CD4-positive, CD25-positive, alpha-beta regulatory T cell (primary cell): ENCODE results near the gene ARCN1. TPM values are rescaled to one million over a fixed set of nuclear protein-coding genes. Genes with fewer than 3 reads are reported as not detected.
"Not testable (repeated sequence)": the region's sequence is repeated elsewhere in the genome, so short reads cannot be mapped to it uniquely, and the experiment has no call there.

Experiments
- ATAC-seq, 2 donors: fragments of 150-1000 bp; cut with Tn5 transposase; one replicate each; pipeline ENCODE4 v1.10.0; 2021; ENCODE audit warnings: low read depth in 2 of 2, moderate number of reproducible peaks in 2 of 2, moderate library complexity in 1 of 2
- DNase-seq, 3 donors: peaks; one replicate each; pipeline versions ENCODE4 v3.0.0 to v3.0.0-alpha.2; 2012 to 2022; ENCODE audit warnings: mixed read lengths in 1 of 3
- H3K27ac ChIP-seq: one replicate; pipeline ENCODE4 v1.7.0; 2013; ENCODE audit warnings: mild to moderate bottlenecking, low read length; ENCODE audit not compliant: insufficient read depth, poor library complexity, severe bottlenecking
- H3K27me3 ChIP-seq: one replicate; pipeline ENCODE4 v1.7.0; 2013; ENCODE audit warnings: low read length; ENCODE audit not compliant: control insufficient read depth, insufficient read depth
- H3K36me3 ChIP-seq: one replicate; pipeline ENCODE4 v1.7.0; 2013; ENCODE audit warnings: mild to moderate bottlenecking, low read length, moderate library complexity; ENCODE audit not compliant: control insufficient read depth, insufficient read depth
- H3K4me1 ChIP-seq: 2 replicates; pipeline ENCODE4 v1.7.0; 2013; ENCODE audit warnings: mild to moderate bottlenecking, low read length; ENCODE audit not compliant: insufficient read depth, control insufficient read depth, poor library complexity, severe bottlenecking
- H3K4me3 ChIP-seq: one replicate; pipeline ENCODE4 v1.7.0; 2013; ENCODE audit warnings: low read depth, mild to moderate bottlenecking, low read length, moderate library complexity
- H3K9me3 ChIP-seq, 2 experiments: 1 replicate in 1 of 2; 2 replicates in 1 of 2; pipeline ENCODE4 v1.7.0; 2013; ENCODE audit warnings: low read length in 2 of 2, mild to moderate bottlenecking in 1 of 2, moderate library complexity in 1 of 2; ENCODE audit not compliant: control insufficient read depth in 2 of 2
- H3K27ac Mint-ChIP-seq, 3 donors: one replicate each; pipeline ENCODE4 v1.8.0; 2020 to 2022; ENCODE audit warnings: mild to moderate bottlenecking in 3 of 3, mixed read lengths in 3 of 3, moderate library complexity in 2 of 3
- H3K27me3 Mint-ChIP-seq: one replicate; pipeline ENCODE4 v1.8.0; 2022; ENCODE audit warnings: mild to moderate bottlenecking, mixed read lengths
- H3K36me3 Mint-ChIP-seq: one replicate; pipeline ENCODE4 v1.8.0; 2020; ENCODE audit warnings: mixed read lengths
- H3K4me1 Mint-ChIP-seq, 4 donors: one replicate each; pipeline ENCODE4 v1.8.0; 2020 to 2022; ENCODE audit warnings: mixed read lengths in 4 of 4, mild to moderate bottlenecking in 1 of 4
- H3K4me3 Mint-ChIP-seq, 4 donors: one replicate each; pipeline ENCODE4 v1.8.0; 2020 to 2022; ENCODE audit warnings: mild to moderate bottlenecking in 4 of 4, mixed read lengths in 4 of 4, moderate library complexity in 3 of 4
- H3K9me3 Mint-ChIP-seq, 7 donors: one replicate each; pipeline ENCODE4 v1.8.0; 2020 to 2022; ENCODE audit warnings: mixed read lengths in 7 of 7, mild to moderate bottlenecking in 3 of 7, moderate library complexity in 2 of 7
- polyA plus RNA-seq, 4 donors: library from polyadenylated mRNA; unstranded; fragments of 300-500 nt; fragmentation: Illumina TruSeq; gene quantifications; one replicate each; pipeline ENCODE4 v1.2.3, GENCODE V29; 2021
- total RNA-seq: library from RNA; stranded (reverse); gene quantifications from one replicate; pipeline ENCODE4 v1.2.3, GENCODE V29; 2022

The ARCN1 gene
- total and polyA plus RNA-seq, 5 donors from 2014 or later, result 76.6 to 169 (median 149) TPM

DNA sequence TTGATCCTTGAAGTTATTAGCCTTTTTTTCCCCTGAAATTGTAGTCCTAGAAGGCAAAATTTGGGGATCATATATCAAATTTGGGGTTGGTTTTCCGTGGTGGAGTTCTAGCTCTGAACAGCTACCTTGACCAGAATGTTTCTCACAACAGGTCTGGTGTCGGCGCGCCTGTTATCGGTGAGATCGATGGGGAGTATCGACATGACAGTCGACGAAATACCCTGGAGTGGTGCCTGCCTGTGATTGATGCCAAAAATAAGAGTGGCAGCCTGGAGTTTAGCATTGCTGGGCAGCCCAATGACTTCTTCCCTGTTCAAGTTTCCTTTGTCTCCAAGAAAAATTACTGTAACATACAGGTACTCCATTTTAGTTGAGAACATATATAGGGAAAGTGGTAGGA lies 25.3 kb downstream of the ARCN1 start:
- no peak overlapping the region for H3K27ac ChIP-seq
- H3K4me1 ChIP-seq, result no peaks in the 10 kb centered on the region
- no peak overlapping the region for H3K4me3 ChIP-seq
- no peaks in the 10 kb centered on the region for H3K27me3 Mint-ChIP-seq
- no peaks in the 10 kb centered on the region for H3K9me3 ChIP-seq
- DNase-seq (no peak), ATAC-seq (no peak)
- H3K27me3 ChIP-seq, result no peaks in the 10 kb centered on the region
- H3K4me3 Mint-ChIP-seq, result no peak overlapping the region
- peaks cover 8 to 16% (median 12%) of the 10 kb centered on the region in 4 donors for H3K4me1 Mint-ChIP-seq
- peak overlapping the region in 1 of 3 donors; percentile 33 for H3K27ac Mint-ChIP-seq
- H3K36me3 ChIP-seq, result peaks cover 78% of the 10 kb centered on the region
- no peaks in the 10 kb centered on the region for H3K9me3 Mint-ChIP-seq
- H3K36me3 Mint-ChIP-seq, result peaks cover 41% of the 10 kb centered on the region

DNA sequence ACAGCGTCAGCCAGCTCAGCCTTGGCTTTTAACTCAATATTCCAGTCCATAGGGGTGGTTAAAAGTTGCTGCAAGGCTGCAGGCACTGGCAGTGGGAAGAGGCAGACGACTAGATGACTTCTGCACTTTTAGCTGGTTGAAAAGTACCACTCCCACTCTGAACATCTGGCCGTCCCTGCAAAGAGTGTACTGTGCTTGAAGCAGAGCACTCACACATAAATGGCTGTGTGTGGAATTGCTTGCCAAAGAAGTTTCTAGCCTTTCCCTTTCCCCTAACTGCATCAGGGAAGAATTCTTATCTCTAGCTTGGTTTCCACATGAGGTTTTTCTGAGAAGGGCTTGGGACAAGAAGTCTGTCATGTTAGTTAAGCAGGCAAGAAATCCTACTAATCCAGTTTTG lies 30.1 kb downstream of the ARCN1 start:
- H3K9me3 Mint-ChIP-seq, result no peaks in the 10 kb centered on the region
- H3K4me1 Mint-ChIP-seq, result peaks cover 0 to 5% (median 0%) of the 10 kb centered on the region in 4 donors
- H3K27me3 Mint-ChIP-seq, result no peaks in the 10 kb centered on the region
- H3K27ac Mint-ChIP-seq, result peak overlapping the region in 2 of 3 donors; percentile 7 to 33
- Histone ChIP-seq H3K4me1 (no peaks in the 10 kb centered on the region), H3K36me3 (peaks cover 44% of the 10 kb centered on the region), H3K27ac (no peak overlapping the region), H3K27me3 (no peaks in the 10 kb centered on the region), H3K4me3 (no peak overlapping the region), H3K9me3 (no peaks in the 10 kb centered on the region)
- H3K4me3 Mint-ChIP-seq, result no peak overlapping the region
- ATAC-seq, result no peak
- peaks cover 26% of the 10 kb centered on the region for H3K36me3 Mint-ChIP-seq
- DNase-seq, result no peak

DNA sequence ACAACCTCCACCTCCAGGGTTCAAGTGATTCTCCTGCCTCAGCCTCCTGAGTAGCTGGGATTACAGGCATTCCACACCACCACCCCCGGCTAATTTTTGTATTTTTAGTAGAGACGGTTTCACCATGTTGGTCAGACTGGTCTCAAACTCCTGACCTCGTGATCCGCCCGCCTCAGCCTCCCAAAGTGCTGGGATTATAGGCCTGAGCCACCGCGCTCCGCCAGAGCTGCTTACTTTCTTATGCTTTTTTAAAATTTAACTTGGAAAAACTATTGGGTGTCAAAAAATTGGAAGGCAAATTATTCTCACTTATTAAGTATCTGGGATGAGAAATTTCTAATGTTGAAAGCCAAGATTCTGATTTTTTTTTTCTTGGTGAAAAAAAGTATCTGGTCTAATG lies 31.5 kb downstream of the ARCN1 start:
- not testable (repeated sequence) for H3K9me3 Mint-ChIP-seq, DNase-seq, H3K4me3 Mint-ChIP-seq, H3K27me3 Mint-ChIP-seq, H3K27ac ChIP-seq, H3K4me3 ChIP-seq, H3K27me3 ChIP-seq, H3K9me3 ChIP-seq, ATAC-seq, H3K27ac Mint-ChIP-seq
- Mint-ChIP-seq H3K4me1 (peaks cover 0 to 11% (median 3%) of the 10 kb centered on the region in 4 donors), H3K36me3 (peaks cover 20% of the 10 kb centered on the region)
- peaks cover 14% of the 10 kb centered on the region for H3K4me1 ChIP-seq
- H3K36me3 ChIP-seq, result peaks cover 38% of the 10 kb centered on the region

DNA sequence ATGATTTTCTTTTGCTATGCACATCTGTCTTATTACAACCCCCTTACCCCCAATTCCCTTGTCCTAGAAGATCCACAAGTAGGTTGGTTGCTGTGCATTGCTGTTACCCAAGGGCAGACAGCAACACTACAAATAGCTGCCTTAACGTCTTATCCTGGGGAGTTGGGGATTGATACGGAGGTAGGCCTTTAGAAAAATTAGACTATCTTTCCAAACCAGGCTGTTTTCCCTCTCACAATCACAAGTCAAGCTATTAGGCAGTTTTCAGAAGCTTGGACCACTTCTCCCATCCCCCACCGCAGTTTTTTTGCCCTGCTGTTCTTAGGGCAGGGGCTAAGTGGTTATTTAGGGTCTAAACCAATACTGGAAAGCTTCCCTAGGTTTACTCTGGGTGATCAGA lies 32.4 kb downstream of the ARCN1 start:
- peaks cover 30% of the 10 kb centered on the region for H3K36me3 ChIP-seq
- no peak for ATAC-seq
- H3K9me3 ChIP-seq, result no peaks in the 10 kb centered on the region
- H3K9me3 Mint-ChIP-seq, result peaks cover 0 to 1% (median 0%) of the 10 kb centered on the region in 7 donors
- peaks cover 22% of the 10 kb centered on the region for H3K4me1 ChIP-seq
- no peak overlapping the region for H3K27ac ChIP-seq
- peaks cover 0 to 20% (median 11%) of the 10 kb centered on the region in 4 donors for H3K4me1 Mint-ChIP-seq
- H3K27me3 ChIP-seq, result no peaks in the 10 kb centered on the region
- H3K27ac Mint-ChIP-seq, result peak overlapping the region in 1 of 3 donors; percentile 20
- H3K36me3 Mint-ChIP-seq, result peaks cover 20% of the 10 kb centered on the region
- peaks cover 10% of the 10 kb centered on the region for H3K27me3 Mint-ChIP-seq
- no peak overlapping the region for H3K4me3 Mint-ChIP-seq
- H3K4me3 ChIP-seq, result no peak overlapping the region
- no peak for DNase-seq

DNA sequence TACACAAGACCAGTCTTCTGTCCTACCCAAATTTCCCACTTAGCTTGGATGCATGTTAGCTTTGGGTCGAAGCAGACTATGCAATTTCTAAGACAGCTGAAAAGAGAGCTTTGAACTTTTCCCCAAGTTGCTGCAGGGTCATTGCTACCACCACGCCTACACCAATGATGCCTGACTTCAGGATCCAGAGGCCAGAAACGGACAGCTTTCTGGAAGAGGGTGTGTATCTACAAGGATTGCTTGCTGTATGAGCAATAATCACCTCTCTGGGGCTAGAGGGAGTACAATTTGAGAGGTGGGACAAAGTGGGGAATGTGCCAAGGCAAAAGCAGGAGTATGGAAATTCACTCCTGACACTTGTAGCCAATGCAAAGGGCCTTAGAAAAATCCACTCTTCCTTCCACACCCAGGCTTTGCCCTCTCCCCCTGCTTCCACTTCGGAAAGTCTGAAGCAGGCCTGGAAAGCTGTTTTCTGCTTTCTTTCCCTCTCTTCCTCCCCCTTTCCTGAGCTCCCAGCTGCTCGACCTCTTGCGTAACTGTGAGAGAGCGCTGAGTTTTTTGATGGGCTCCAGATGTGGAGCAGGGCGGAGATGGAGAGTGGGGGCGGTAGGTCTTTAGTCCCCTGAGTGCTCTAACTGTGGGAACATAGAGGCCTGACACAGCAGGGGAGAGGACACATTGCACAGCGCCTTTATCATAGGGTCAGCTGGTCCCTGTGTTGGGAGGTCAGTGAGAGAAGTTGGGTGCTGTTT lies 33.1 kb downstream of the ARCN1 start:
- Mint-ChIP-seq H3K27me3 (peaks cover 17% of the 10 kb centered on the region), H3K36me3 (peaks cover 13% of the 10 kb centered on the region), H3K27ac (peak overlapping the region in 1 of 3 donors; percentile 73), H3K4me1 (peaks cover 0 to 25% (median 12%) of the 10 kb centered on the region in 4 donors), H3K9me3 (peaks cover 0 to 1% (median 0%) of the 10 kb centered on the region in 7 donors), H3K4me3 (no peak overlapping the region)
- no peaks in the 10 kb centered on the region for H3K9me3 ChIP-seq
- H3K27ac ChIP-seq, result no peak overlapping the region
- DNase-seq (no peak), ATAC-seq (no peak)
- no peaks in the 10 kb centered on the region for H3K27me3 ChIP-seq
- H3K4me1 ChIP-seq, result peaks cover 29% of the 10 kb centered on the region
- peaks cover 23% of the 10 kb centered on the region for H3K36me3 ChIP-seq
- no peak overlapping the region for H3K4me3 ChIP-seq

DNA sequence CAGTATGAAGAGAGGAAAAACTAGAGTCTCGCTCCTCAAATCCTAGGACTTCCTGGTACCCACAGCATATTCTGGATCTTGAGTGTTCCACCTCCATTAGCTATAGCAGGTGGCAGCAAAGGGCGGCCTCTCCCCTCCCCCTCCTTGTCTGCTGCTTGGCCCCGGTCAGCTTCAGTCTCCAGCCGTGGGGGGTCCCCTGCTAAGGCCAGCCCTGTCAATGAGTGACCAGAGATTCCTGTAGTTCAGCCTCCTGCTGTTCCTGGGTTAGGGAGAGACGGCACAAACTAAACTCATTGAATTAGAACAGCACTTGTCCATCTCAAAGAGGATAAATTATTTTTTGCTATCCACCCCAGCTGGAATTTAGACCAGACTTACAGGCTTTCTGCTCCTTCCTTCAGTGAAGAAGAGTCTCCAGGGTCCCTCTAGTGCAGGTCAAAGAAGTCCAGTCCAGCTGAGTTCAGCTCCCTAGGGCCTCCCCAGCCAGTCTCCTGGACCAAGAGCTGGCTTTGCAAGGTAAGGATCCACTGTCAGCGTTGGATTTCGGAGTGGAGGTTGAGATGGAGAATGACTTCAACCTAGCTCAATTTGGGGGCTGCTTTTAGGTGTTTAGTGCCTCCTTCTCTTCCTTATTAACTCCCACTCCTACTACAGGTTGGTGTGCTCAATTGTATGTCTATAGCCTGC lies 34.1 kb downstream of the ARCN1 start:
- Histone ChIP-seq H3K4me1 (peaks cover 39% of the 10 kb centered on the region), H3K36me3 (peaks cover 15% of the 10 kb centered on the region), H3K27ac (peak overlapping the region; percentile 23), H3K9me3 (no peaks in the 10 kb centered on the region), H3K27me3 (no peaks in the 10 kb centered on the region), H3K4me3 (no peak overlapping the region)
- H3K4me1 Mint-ChIP-seq, result peaks cover 0 to 28% (median 12%) of the 10 kb centered on the region in 4 donors
- peaks cover 0 to 1% (median 0%) of the 10 kb centered on the region in 7 donors for H3K9me3 Mint-ChIP-seq
- peak overlapping the region in 2 of 3 donors; percentile 52 to 75 for H3K27ac Mint-ChIP-seq
- ATAC-seq (no peak), DNase-seq (no peak)
- peak overlapping the region; percentile 63 to 79 (median 73) for H3K4me3 Mint-ChIP-seq
- peaks cover 22% of the 10 kb centered on the region for H3K27me3 Mint-ChIP-seq
- H3K36me3 Mint-ChIP-seq, result peaks cover 13% of the 10 kb centered on the region

DNA sequence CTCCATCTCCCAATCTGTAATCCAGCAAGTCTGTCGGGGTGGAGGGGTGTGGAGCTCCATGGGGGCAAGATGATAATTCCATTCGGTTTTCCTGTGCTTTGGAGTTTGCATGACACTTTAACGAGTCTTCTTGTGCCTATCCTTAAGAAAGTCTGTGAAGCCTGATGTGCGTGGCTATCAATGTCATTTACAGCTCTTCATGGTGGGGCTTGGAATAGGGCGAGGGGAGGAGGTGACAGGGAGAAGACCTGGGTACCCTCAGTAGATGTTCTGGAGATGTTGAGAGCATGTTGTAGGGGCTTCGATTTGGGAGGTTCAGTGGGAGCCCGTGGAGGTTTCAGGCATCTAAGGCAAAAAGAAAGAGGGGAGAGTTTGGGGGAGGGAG lies 34.6 kb downstream of the ARCN1 start:
- peaks cover 40% of the 10 kb centered on the region for H3K4me1 ChIP-seq
- DNase-seq (no peak), ATAC-seq (no peak)
- H3K9me3 Mint-ChIP-seq, result peaks cover 0 to 1% (median 0%) of the 10 kb centered on the region in 7 donors
- no peak overlapping the region for H3K4me3 ChIP-seq
- peak overlapping the region in 2 of 3 donors; percentile 52 to 75 for H3K27ac Mint-ChIP-seq
- H3K27me3 ChIP-seq, result no peaks in the 10 kb centered on the region
- peak overlapping the region; percentile 23 for H3K27ac ChIP-seq
- no peaks in the 10 kb centered on the region for H3K9me3 ChIP-seq
- H3K4me1 Mint-ChIP-seq, result peaks cover 0 to 29% (median 12%) of the 10 kb centered on the region in 4 donors
- peaks cover 24% of the 10 kb centered on the region for H3K27me3 Mint-ChIP-seq
- H3K36me3 Mint-ChIP-seq, result peaks cover 8% of the 10 kb centered on the region
- H3K36me3 ChIP-seq, result peaks cover 10% of the 10 kb centered on the region
- H3K4me3 Mint-ChIP-seq, result peak overlapping the region; percentile 63 to 79 (median 73)
